GM04503 (cell line): ENCODE results near the gene ADD2.
"Not testable (repeated sequence)": the region's sequence is repeated elsewhere in the genome, so short reads cannot be mapped to it uniquely, and the experiment has no call there.

Source experiments
- DNase-seq: peaks from one replicate; pipeline ENCODE4 v3.0.0-alpha.2; 2012; ENCODE audit warnings: low read depth

Gene ADD2

GRCh38 chr2:70632388-70632787 lies 135.6 kb downstream of the ADD2 start:
- DNase-seq: no peak

- DNase-seq: no peak
Measured at GRCh38 chr2:70630761-70631160, 137.2 kb downstream of the ADD2 start.

DNA sequence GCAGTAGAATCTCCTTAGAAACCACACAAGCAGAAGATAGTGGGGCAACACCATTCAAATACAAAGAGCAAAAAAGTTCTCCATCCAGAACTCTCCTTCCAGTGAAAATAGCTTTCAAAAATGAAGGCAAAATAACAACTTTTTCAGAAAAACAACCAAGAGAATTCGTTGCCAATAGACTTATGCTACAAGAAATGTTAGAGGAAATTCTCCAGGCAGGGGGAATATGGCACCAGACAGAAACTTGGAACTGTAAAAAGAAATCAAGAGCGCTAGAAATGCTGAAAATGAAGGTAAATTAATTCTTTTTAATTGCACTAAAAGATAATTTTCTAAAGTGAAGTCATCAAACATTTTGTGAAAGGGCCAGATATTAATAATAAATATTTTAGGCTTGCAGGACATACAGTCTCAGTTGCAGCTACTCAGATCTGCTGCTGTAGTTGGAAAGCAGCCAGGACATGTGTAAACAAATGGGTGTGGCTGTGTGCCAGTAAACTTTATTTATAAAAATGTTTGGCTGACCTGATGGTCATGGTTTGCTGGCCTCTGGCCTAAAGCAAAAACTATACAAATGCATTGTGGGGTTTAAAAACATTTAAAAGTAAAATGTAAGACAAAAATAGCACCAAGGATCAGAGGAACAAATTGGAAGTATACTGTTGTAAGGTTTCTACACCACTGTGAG lies 140.6 kb downstream of the ADD2 start:
- no peak for DNase-seq

GRCh38 chr2:70626254-70626990 lies 141.6 kb downstream of the ADD2 start:
- DNase-seq: no peak

GRCh38 chr2:70621536-70621935 lies 146.5 kb downstream of the ADD2 start:
- not testable (repeated sequence) for DNase-seq

DNA sequence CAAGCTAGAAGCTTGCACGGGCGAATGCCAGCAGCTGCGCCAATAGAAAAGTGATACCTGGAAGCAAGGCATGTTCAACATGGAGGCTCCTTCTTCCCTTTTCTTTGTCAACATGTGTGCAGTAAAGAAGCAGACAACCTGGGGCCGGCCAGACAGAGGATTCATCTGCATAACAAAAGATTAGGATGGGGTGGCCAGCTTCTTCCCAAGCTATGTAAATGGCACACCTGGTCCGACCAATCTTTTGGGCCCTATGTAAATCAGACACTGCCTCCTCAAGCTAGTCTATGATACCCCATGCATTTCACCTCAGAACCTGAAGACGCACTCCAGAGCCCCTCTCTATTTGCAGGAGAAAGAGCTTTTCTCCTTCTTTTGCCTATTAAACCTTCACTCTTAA lies 148.0 kb downstream of the ADD2 start:
- no peak for DNase-seq

DNA sequence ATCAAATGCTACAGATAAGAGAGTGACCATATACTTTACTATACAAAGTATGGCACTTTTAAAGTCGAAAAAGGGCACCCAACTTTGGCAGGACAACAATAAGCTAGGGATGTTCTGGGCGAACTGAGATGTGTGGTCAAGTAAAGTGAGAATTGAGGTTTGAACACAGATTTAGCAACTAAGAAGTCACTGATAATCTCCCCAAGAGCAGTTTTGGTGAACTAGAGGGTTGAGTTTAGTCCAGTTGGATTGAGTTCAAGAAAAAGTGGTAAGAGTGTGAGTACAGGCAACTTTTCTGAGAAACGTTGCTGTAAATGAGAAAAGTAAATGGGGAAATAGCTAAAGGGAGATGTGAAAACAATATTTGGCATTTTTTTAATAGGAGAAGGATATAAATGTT lies 148.8 kb downstream of the ADD2 start:
- no peak for DNase-seq

DNA sequence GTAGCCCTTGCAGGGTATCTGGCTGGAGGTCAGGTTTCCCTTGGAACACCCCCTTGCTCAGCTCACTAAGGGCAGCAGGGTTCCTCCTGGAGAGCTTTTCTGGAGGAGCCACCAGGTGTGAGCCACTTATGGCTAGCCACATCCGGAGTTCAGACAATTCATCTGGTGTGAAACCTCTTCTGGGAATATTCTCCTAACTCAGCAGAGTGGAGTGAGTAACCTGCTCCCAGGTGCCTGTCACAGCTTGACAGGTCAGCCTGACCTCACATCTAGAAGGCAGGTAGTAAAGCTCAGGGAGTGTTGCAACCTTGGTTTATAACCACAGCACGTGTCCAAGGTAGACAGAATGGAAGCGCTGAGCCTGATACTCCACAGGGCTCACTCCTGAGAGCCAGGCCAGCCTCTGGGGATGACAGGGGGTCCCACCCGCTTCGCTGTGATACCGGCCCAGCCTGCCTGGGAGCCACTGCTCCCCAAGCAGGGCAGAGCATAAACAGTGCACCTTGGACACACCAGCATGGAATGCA lies 151.8 kb downstream of the ADD2 start:
- no peak for DNase-seq

DNA sequence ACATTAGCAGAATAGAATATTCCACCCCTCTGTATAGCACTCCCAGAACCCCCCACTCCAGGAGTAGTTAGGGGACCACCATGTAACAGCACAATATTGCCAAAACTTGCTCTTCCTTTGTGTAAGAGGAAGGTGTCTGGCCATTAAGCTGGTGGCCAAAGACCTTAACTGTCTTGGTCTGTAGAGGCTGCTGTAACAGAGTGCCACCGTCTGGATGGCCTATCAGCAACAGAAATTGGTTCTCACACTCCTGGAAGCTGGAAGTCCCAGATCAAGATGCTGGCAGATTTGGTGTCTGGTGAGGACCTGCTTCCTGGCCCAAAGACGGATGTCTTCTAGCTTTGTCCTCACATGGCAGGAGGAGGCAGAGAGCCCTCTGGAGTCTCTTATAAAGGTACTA lies 152.8 kb downstream of the ADD2 start:
- no peak for DNase-seq

GRCh38 chr2:70613521-70613920 lies 154.5 kb downstream of the ADD2 start:
- no peak for DNase-seq

- no peak for DNase-seq
Measured at GRCh38 chr2:70612574-70612973, 155.4 kb downstream of the ADD2 start.

DNA sequence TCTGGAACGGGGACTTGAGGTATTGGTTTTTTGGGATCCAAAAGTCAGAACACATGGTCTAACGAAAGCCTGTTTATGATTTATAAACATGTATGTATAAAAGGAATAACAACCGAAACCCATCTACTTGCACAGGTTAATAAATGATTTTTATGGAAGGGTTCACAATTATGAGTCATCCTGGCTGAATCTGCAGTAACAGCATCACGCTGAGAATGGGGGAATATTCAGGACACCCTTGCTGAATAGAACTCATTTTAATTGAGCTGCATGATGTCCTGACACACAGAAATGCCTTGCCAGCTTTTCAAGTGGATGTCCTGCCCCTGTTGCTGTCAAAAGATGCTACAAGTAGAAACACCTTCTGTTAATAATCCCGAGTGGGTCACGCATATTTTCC lies 159.6 kb downstream of the ADD2 start:
- no peak for DNase-seq

GRCh38 chr2:70607121-70607561 lies 160.9 kb downstream of the ADD2 start:
- no peak for DNase-seq
